HG03457 (cell line): ENCODE data around the gene PUS1.

Source experiments
- ATAC-seq: cut with Tn5 transposase; IDR thresholded peaks from one replicate; pipeline ENCODE4 v1.9.1; 2021; ENCODE audit warnings: moderate number of reproducible peaks; ENCODE audit not compliant: unreplicated experiment

PUS1 gene

DNA sequence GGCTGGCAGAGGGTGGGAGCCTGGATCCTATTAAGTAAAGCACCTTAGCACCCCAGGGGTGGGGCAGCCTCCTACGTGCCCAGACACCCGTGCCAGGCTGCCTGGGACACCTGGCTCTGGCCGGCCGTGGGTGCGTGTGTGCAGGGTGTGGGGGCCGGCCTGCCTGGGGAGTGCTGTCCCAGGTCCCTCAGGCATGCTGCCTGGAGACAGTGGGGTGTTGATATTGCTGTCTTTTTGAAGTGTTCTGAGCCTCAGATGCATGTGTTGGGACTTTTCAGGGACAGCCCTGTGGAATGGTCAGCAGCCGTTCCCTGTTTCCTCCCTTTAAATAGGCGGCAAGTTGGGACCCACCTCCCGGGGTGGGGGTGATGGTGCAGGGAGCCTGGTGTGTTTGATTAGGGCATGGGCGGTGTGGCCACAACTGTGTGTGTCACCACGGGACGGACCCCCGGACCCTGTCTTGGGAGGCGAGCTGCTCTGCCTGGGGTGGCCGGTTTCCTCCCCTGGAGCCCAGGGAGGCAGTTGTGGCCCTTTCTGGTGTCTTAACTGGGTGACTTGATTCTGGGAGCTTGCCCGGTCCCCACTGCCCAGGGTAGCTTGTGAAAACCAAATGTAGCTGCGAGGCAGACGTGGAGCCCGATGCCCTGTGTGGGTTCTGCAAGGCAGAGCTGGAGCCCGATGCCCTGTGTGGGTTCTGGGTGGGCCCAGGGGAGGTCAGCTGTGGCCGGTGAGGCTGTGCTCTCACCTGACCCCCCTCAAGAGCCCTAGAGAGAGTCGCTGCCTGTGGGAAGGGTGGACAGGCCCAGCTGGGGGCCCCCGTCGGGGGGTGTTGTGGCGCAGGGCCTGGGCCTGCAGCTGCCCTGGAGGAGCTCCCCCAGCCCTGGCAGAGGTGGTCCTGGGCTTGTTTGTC, 26.5 kb upstream of the PUS1 start:
- no peak for ATAC-seq

DNA sequence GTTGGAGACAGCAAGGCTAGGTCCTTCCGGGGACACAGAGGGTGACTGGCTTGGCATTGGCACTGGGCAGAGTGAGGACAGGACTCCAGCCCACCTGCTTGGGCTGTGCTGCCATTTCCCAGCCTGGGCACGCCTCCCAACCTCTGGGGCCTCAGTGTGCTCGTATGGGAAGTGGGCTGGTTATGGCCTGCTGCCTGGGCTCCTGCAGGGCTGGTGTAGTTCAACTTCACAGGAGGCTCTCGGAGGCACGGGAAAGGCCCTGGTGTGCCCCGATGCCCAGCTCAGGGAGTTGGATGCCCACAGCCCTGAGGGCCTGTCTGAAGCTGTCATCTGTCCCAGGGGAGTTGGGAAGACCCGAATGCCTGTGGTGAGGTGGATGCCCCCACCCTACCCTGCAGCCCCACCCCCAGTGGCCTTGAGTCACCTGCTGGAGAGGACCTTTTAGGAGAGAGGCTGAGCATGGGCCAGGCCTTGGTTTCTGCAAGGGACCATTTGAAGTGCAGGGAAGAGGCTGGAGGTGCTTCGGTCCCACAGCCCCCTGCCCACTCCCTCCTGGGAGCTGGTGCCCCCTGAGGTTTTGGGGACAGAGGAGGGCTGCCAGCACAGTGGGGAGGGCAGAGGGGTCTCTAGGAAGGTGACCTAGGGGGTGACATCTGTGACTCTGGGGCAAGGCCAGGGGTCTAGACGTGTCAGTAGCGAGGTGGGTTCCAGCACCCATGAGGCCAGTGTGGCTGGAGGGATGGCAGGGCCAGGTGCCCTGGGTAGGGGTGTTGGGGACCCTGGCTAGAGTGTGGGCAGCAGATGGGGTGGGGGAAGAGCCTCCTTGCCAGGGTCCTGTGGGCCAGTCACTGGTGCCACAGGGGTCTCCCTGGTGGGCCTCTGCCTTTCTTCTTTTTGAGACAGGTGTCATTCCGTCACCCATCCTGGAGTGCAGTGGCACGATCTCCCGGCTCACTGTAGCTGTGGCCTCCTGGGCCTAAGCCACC, 25.5 kb upstream of the PUS1 start:
- ATAC-seq: no peak

DNA sequence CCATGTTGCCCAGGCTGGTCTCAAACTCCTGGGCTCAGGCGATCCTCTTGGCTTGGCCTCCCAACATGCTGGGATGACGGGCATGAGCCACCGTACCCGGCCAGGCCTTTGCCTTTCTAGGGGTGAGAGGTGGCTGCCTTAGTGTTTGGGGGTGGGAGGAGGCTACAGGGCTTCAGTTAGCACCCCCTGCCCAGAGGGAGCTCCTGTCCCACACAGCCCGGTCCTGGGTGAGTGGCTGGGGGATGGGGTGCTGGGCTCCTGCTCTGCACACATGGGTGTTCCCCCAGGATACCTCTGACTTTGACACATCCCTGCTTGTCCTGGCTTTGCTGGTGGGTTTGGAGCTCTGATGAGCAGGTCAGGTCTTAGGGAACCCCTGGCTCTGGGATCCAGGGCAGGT, 24.7 kb upstream of the PUS1 start:
- no peak for ATAC-seq

DNA sequence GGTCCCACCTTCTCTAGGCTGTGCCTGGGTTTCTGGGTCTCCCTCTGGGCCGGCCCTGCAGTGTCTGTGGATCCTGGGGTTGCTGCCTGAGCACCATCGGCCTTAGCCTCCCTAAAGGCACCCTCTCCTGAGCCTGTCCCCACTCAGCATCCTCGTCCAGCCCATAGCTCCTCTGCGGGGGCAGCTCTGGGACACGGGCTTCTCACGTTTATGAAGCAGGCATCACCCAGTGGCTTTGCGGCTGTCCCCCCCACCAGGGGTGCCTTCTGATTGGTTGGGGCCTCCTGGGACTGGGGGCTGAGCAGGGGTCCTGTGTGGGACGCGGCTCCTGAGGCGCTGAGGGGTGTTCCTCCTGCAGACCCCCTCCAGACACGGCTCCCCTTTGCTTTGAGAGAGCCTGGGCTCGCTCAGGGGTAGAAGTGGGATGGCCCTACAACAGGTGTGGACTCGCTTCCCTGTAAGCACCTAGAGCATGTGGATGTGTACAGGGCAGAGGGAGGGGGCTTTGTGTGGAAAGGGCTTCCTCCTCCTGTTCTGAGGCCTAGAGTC, 23.9 kb upstream of the PUS1 start:
- no peak for ATAC-seq

DNA sequence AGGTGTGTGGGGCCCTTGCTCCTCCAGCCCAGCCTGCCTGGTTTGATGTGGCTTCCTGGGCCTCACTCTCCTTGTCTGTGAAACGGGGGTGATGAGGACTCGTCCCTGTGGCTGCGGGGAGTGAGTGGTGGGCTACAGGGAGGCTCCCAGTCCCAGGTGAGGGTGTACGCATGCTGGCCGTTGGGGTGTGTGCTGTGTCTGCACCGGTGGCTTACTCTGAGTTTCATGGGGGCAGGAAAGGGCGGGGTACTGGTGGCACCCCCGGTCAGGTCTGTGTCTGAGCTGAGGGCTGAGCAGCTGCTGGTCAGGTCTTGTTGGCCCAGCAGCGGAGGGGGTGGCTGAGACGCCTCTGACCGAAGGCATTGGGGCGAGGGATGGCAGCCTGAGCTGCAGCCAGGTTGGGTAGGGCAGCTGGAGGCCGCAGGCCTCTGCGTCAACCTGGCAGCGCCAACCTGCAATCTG, 23.4 kb upstream of the PUS1 start:
- no peak for ATAC-seq

DNA sequence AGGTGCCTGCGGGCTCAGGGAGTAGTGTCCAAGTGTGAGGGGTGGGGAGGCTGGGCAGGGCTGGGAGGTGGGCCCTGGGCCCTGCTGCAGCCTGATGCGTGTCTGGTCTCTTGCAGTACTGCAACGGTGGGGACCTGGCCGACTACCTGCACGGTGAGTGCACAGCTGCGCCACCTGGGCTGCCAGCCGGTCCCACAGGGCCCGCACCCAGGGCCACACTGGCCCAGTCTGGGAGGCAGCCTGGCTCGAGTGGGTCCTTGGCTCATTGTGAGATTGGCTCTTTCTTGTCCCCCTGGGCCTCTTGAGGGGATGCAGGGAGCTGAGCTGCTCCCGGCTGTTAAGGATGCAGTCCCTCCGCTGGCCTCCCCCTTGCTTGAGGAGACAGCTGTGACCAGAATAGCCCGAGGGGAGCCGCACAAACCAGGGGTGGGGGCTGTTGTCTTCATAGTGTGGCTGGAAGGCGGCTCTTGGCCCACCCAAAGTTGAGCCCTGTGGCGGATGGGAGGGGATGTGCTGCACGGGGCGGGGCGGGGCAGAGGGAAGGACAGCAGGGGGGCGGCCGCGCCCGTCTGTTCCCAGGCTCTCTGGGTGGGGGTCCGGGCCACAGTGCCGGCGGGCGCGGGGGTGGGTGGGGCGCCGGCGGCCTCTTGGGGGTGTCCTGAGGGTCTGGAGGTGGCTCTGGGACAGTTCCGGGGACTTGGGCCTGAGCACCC, 21.5 kb upstream of the PUS1 start:
- ATAC-seq: no peak

DNA sequence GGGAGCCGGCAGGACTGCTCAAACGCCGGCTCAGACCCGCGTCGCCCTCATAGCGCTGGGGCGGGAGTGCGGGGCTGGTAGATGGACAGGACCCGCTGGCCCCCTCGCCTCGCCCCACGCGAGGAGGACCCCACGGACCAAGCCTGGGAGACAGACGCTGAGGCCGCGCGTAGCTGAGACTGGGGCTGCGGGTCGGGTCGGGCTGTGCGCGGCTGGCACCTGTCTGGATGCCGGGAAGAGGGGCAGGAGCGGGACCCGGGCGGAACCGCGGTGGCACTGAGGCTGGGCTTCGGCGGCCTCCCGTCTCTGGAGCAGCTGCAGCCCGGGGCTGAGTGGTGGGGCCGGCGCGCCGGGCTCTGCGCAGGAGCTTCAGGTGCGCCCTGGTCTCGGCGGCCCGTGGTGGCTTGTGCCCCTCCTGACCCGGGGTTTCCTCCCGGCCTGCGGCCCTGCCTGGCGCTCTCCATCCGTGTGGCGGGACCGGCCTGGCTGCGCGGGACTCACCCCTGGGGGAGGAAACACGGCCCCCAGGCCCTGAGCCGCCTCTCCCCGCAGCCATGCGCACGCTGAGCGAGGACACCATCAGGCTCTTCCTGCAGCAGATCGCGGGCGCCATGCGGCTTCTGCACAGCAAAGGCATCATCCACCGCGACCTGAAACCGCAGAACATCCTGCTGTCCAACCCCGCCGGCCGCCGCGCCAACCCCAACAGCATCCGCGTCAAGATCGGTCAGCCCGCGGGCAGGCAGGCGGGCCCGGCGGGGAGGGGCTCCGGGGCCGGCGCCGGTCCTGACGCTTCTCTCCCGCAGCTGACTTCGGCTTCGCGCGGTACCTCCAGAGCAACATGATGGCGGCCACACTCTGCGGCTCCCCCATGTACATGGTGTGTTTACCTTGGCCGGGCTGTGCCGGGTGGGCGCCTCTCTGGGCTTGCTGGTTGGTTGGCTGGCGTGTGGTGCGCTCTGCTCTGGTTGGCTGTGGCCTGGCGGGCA, 20.7 kb upstream of the PUS1 start:
- no peak for ATAC-seq

DNA sequence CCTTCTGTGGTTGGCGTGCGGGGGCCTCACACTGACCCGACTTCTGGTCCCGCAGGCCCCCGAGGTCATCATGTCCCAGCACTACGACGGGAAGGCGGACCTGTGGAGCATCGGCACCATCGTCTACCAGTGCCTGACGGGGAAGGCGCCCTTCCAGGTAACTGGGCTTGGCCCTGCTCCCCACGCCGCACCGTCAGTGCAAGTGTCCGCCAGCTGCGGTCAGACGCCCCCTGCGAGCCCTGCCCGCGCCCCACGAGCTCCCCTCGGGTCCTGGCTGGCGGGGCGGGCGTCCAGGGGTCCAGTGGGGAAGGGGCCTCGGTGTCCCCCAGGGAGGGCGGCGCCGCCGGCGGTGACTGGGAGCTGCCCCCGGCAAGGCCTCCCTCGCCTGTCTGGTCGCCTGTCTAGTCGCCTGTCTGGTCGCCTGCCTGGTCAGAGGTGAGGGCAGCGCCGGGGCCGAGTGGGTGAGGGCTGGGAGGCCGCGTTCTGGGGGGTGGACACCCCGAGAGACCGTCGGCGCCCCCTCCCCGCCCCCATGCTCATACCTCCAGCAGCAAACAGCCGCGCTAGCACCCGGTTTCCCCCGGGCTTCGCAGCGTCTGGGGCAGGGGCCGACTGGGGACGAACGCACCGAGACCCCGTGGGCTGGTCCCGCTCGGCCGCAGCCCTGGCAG, 19.9 kb upstream of the PUS1 start:
- ATAC-seq: no peak

DNA sequence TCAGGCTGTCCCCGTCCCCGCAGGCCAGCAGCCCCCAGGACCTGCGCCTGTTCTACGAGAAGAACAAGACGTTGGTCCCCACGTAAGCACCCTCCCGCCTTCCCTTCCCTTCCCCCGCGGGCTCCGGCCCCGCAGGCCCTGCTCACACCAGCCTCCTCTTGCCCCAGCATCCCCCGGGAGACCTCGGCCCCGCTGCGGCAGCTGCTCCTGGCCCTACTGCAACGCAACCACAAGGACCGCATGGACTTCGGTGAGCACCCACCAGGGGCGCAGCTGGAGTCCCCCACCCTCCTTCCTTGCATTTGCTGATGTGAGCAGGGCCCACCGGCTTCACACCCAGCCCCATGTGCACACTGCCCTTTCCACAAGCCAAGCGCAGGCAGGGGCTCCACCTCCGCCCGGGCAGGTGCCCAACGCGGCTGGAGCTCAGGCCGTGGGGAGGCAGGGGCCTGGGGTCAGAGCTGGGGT, 19.3 kb upstream of the PUS1 start:
- ATAC-seq: no peak

DNA sequence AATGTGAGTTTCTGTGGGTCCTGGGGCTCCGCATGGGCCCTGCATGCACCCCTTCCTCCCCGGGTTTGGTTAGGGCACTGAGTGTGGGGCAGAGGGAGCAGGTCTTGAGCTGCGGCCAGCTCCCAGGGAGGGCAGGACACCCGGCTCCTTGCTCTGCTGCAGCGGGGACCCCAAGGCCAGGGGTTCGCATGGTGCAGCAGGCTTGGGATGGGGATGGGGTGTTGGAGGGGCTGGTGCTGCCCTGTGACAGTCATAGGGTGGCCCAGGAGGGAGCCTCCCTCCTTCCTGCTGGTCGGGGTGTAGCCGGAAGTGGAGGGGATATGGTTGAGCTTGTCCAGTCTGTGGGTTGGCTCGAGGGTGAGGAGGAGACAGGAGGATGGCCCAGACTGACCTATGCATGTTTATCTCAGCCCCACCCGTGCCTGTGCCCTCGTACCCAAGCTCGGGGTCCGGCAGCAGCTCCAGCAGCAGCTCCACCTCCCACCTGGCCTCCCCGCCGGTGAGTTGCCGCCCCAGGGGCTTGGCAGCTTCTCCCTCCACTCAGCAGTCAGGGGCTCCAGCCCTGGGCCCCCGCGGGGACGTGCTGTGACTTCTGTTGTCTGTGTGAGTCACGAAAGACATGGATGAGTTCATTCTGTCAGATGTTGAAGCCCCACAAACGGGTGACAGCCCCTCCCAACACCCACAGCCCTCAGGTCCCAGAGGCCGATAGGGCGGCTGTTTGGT, 18.6 kb upstream of the PUS1 start:
- no peak for ATAC-seq

DNA sequence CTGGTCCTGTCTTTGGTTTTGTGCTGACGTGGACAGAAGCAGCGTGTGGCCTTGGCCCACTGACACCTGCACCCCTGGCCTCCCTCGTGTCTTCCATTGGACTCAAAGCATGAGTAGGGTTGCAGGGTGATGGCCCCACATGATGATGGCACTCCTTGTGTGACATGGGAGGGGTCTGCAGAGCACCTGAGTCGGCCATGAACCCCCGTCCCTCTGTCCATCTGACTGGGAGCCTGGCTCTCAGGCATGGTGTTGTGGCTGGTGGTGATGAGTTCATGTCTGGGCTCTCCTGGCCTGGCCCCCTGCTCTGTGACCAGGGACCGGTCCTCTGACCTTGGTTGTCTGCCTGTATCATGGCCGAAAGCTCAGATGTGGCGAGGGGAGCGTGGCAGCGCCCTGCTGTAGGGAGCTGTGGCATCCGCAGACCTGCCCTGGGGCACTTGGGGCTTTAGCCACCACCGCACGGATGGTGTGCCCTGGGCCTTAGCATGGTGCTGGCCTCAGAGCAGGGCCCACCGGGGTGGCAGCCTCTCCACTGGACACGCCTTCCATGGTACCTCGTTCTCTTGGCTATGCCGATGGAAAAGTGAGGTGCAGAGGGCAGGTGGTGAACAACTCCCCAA, 17.9 kb upstream of the PUS1 start:
- no peak for ATAC-seq

DNA sequence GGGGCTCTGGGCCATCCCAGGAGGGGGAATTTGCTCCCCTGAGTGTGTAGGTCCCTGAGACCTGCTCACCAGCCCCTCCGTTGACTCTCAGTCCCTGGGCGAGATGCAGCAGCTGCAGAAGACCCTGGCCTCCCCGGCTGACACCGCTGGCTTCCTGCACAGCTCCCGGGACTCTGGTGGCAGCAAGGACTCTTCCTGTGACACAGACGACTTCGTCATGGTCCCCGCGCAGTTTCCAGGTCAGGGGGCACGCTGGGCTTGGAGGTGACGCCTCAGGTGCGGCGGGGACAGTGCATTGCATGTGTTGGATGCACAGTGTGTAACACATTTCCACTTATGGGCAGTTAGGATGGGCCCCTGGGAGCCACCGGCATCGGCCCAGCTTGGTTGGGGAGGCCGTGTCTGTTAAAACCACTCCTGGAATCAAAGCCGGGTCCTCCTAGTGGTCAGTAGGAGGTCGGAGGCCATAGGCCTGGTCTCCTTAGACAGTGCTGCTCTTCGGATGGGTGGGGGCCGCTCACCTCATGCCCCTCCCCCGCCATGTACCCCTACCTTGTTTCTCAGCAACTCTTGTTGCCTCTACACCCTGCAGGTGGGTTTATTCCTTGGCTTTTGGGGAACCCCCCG, 17.1 kb upstream of the PUS1 start:
- no peak for ATAC-seq

DNA sequence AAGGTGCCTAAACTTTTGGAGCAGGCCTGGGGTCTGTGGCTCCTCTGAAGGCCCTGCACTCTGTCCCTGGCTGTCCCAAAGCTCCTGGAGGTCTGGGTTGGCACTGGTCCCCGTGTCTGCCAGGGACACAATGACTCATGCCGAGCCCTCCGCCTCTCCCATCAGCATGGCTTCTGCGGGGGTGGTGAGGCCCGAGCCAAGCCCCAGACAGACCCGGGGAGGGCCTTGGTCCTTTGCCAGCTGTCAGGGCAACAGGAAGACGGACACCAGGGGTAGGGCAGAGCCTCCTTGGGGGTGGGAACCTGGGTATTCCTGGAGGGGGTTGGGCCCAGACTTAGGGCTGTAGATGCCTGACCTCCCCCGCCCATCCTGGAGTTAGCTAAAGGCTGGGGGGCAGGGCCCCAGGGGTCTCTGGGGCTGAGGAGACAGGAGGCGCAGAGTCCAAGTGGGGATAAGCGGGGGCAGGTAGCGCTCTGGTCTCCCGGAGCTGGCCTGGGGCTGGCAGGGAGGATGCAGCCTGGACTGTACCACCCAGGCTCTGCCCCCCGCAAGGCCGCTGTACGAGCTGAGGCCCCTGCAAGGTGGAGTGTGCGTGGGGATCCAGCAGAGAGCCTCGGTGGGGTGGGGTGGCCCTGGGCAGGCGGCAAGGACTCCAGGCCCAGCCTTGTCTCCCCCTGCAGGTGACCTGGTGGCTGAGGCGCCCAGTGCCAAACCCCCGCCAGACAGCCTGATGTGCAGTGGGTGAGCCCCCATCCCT, 16.4 kb upstream of the PUS1 start:
- ATAC-seq: no peak

DNA sequence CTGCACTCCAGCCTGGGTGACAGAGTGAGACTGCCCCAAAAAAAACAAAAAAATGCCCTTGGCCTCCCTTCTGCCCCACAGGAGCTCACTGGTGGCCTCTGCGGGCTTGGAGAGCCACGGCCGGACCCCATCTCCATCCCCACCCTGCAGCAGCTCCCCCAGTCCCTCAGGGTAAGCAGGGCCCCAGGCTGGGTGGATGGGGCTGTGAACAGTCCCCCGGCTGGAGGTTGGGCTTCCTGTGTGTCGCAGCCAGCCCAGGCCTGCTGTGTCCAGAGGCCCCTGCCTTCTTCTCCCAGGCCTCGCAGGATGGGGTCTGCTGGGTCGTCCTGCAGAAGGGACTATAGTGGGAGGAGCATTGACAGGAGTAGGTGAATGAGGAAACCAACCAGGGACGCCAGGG, 15.4 kb upstream of the PUS1 start:
- ATAC-seq: no peak

DNA sequence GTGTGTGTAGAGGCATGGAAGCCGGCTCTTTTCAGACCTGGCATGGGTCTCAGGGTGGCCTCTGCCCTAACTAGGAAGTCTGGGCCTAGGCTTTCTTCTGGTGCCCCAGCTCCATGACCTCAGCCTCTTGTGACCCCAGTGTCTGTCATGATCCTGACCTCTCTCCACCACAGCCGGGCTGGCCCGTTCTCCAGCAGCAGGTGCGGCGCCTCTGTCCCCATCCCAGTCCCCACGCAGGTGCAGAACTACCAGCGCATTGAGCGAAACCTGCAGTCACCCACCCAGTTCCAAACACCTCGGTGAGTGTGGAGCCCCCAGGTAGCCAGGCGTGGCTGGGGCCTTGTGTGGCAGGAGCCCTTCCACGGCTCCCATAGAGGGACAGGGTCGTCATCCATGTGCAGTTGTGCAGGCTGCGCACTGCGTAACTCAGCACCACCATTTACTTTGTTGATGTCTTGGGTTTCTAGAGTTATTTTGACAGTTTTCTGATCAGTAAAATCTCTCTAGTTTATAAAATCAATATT, 14.8 kb upstream of the PUS1 start:
- ATAC-seq: no peak

DNA sequence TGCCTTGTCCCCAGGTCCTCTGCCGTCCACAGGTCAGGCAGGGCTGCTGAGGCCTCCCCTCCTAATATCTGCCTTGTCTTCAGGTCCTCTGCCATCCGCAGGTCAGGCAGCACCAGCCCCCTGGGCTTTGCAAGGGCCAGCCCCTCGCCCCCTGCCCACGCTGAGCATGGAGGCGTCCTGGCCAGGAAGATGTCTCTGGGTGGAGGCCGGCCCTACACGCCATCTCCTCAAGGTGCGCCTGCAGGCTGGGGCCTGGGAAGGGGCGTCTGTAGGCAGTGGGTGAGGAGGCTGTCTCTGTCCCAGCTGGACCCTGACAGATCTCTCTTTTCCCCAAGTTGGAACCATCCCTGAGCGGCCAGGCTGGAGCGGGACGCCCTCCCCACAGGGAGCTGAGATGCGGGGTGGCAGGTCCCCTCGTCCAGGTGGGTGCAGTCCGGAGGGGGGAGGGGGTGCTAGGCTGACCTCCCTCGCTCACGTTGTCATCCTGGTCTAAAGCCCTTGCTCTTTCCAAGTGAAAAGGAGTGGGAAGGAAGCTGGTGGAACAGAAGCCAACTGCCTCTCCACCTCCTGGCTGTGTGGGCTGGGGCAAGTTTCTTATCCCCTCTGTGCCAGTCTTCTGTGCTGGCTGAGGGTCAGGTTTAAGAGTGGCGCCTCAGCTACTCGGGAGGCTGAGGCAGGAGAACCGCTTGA, 13.9 kb upstream of the PUS1 start:
- no peak for ATAC-seq
